ENCODE measurements around the gene STN1.

Gene STN1

GRCh38 chr10:103930449-103930848, 12.5 kb upstream of the STN1 start:
- DNase-seq (ENCODE audit: low read depth in 2 of 2, low spot score in 1 of 2), result no peak

GRCh38 chr10:103929381-103929921, 11.5 kb upstream of the STN1 start:
- no peak for DNase-seq (ENCODE audit: low read depth in 2 of 2, low spot score in 1 of 2)

- DNase-seq (ENCODE audit: low read depth in 2 of 2, low spot score in 1 of 2), result no peak
Observed at GRCh38 chr10:103928784-103929183, 10.8 kb upstream of the STN1 start.

- DNase-seq (ENCODE audit: low read depth in 2 of 2, low spot score in 1 of 2), result no peak
Observed at GRCh38 chr10:103926722-103927319, 8.8 kb upstream of the STN1 start.

- no peak for DNase-seq (ENCODE audit: low read depth in 2 of 2, low spot score in 1 of 2)
Observed at GRCh38 chr10:103925591-103925990, 7.6 kb upstream of the STN1 start.

GRCh38 chr10:103923502-103923901, 5.5 kb upstream of the STN1 start:
- DNase-seq (ENCODE audit: low read depth in 2 of 2, low spot score in 1 of 2), result no peak

GRCh38 chr10:103922659-103923058, 4.7 kb upstream of the STN1 start:
- DNase-seq (ENCODE audit: low read depth in 2 of 2, low spot score in 1 of 2), result no peak

- no peak for DNase-seq (ENCODE audit: low read depth in 2 of 2, low spot score in 1 of 2)
Observed at GRCh38 chr10:103921750-103922195, 3.8 kb upstream of the STN1 start.

- DNase-seq (ENCODE audit: low read depth in 2 of 2, low spot score in 1 of 2), result no peak
Observed at GRCh38 chr10:103921248-103921647, 3.3 kb upstream of the STN1 start.

- DNase-seq (ENCODE audit: low read depth in 2 of 2, low spot score in 1 of 2), result no peak
Observed at GRCh38 chr10:103919648-103920025, 1.7 kb upstream of the STN1 start.

GRCh38 chr10:103917302-103918052, 507 bp downstream of the STN1 start:
- no peak for DNase-seq (ENCODE audit: low read depth in 2 of 2, low spot score in 1 of 2)

- DNase-seq (ENCODE audit: low read depth in 2 of 2, low spot score in 1 of 2), result no peak
Observed at GRCh38 chr10:103916876-103917275, 1.1 kb downstream of the STN1 start.

GRCh38 chr10:103916254-103916653, 1.7 kb downstream of the STN1 start:
- DNase-seq (ENCODE audit: low read depth in 2 of 2, low spot score in 1 of 2), result no peak

- DNase-seq (ENCODE audit: low read depth in 2 of 2, low spot score in 1 of 2), result no peak
Observed at GRCh38 chr10:103915796-103916195, 2.2 kb downstream of the STN1 start.

GRCh38 chr10:103912759-103913158, 5.2 kb downstream of the STN1 start:
- no peak for DNase-seq (ENCODE audit: low read depth in 2 of 2, low spot score in 1 of 2)

GRCh38 chr10:103911021-103911459, 6.9 kb downstream of the STN1 start:
- DNase-seq (ENCODE audit: low read depth in 2 of 2, low spot score in 1 of 2), result no peak

- no peak for DNase-seq (ENCODE audit: low read depth in 2 of 2, low spot score in 1 of 2)
Observed at GRCh38 chr10:103910442-103911012, 7.5 kb downstream of the STN1 start.

GRCh38 chr10:103905441-103905840, 12.5 kb downstream of the STN1 start:
- no peak for DNase-seq (ENCODE audit: low read depth in 2 of 2, low spot score in 1 of 2)

- no peak for DNase-seq (ENCODE audit: low read depth in 2 of 2, low spot score in 1 of 2)
Observed at GRCh38 chr10:103901299-103901698, 16.7 kb downstream of the STN1 start.

GRCh38 chr10:103899312-103899711, 18.7 kb downstream of the STN1 start:
- no peak for DNase-seq (ENCODE audit: low read depth in 2 of 2, low spot score in 1 of 2)

- no peak for DNase-seq (ENCODE audit: low read depth in 2 of 2, low spot score in 1 of 2)
Observed at GRCh38 chr10:103897241-103897774, 20.7 kb downstream of the STN1 start.

- no peak for DNase-seq (ENCODE audit: low read depth in 2 of 2, low spot score in 1 of 2)
Observed at GRCh38 chr10:103896225-103896624, 21.8 kb downstream of the STN1 start.
